ENCODE results near the gene PRR5L.
"Not testable (repeated sequence)": the region's sequence is repeated elsewhere in the genome, so short reads cannot be mapped to it uniquely, and the experiment has no call there.

PRR5L gene

DNA sequence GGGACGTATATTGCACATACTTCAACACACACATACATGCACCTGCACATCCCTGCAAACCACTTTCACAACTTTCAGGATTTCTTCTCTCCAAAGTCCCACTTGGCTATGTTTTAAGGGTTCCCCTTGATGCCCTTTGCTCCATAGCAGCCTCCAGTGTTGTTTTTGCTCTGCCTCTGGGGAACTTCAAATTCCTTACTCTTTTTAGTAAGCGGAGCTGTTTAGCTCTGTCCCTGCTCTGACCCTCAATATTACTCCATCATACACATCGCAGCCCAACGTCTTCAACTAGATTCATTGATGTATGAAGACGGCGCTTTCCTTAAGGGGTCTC, 18.3 kb downstream of the PRR5L start:
- Histone ChIP-seq H3K9ac (ENCODE audit: low read length) (no peak overlapping the region), H3K4me1 (ENCODE audit: low read length) (peaks cover 55% of the 10 kb centered on the region), H3K4me3 (ENCODE audit: low read length) (0 out of 2 replicates have a peak overlapping the region, but pooled peaks have one; percentile 23), H3K4me2 (ENCODE audit: low read length) (peak overlapping the region; percentile 51), H4K20me1 (ENCODE audit: insufficient read depth, low read length) (no peaks in the 10 kb centered on the region), H3K79me2 (ENCODE audit: low read length) (no peaks in the 10 kb centered on the region), H3K36me3 (replicated peaks; ENCODE audit: low read depth, low read length) (no peaks in the 10 kb centered on the region), H3K9me3 (ENCODE audit: insufficient read depth, low read length) (no peaks in the 10 kb centered on the region), H3K27ac (ENCODE audit: low read length) (no peak overlapping the region), H2AFZ (ENCODE audit: low read depth, low read length) (no peak overlapping the region), H3K27me3 (ENCODE audit: low read depth, low read length) (no peaks in the 10 kb centered on the region)
- TF ChIP-seq EZH2phosphoT487 (IDR thresholded peaks at IDR 0.05; ENCODE audit: low read depth): no peak
- TF ChIP-seq, protein P1, sequence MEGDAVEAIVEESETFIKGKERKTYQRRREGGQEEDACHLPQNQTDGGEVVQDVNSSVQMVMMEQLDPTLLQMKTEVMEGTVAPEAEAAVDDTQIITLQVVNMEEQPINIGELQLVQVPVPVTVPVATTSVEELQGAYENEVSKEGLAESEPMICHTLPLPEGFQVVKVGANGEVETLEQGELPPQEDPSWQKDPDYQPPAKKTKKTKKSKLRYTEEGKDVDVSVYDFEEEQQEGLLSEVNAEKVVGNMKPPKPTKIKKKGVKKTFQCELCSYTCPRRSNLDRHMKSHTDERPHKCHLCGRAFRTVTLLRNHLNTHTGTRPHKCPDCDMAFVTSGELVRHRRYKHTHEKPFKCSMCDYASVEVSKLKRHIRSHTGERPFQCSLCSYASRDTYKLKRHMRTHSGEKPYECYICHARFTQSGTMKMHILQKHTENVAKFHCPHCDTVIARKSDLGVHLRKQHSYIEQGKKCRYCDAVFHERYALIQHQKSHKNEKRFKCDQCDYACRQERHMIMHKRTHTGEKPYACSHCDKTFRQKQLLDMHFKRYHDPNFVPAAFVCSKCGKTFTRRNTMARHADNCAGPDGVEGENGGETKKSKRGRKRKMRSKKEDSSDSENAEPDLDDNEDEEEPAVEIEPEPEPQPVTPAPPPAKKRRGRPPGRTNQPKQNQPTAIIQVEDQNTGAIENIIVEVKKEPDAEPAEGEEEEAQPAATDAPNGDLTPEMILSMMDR (IDR thresholded peaks at IDR 0.05; ENCODE audit: low read depth, low read length): no peak

DNA sequence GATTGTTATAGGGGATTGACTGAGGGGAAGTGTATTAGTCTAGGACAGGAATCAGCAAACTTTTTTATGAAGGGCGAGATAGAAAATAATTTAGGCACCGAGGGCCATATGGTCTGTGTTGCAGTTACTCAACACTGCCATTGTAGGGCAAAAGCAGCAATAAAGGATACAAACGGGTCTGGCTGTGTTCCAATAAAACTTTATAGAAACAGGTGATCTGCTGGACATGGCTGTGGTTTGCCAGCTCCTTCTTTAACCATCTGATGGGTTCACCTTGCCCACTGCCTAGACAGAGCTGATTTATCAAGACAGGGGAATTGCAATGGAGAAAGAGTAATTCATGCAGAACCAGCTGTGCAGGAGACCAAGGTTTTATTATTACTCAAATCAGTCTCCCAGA, 20.0 kb downstream of the PRR5L start:
- Histone ChIP-seq H3K9me3 (ENCODE audit: insufficient read depth, low read length) (no peaks in the 10 kb centered on the region), H3K79me2 (ENCODE audit: low read length) (no peaks in the 10 kb centered on the region), H3K4me3 (ENCODE audit: low read length) (no peak overlapping the region), H3K27me3 (ENCODE audit: low read depth, low read length) (no peaks in the 10 kb centered on the region), H4K20me1 (ENCODE audit: insufficient read depth, low read length) (no peaks in the 10 kb centered on the region), H3K4me2 (ENCODE audit: low read length) (no peak overlapping the region), H3K27ac (ENCODE audit: low read length) (no peak overlapping the region), H3K36me3 (replicated peaks; ENCODE audit: low read depth, low read length) (no peaks in the 10 kb centered on the region), H2AFZ (ENCODE audit: low read depth, low read length) (no peak overlapping the region), H3K4me1 (ENCODE audit: low read length) (peaks cover 55% of the 10 kb centered on the region), H3K9ac (ENCODE audit: low read length) (no peak overlapping the region)
- TF ChIP-seq, protein P1 (IDR thresholded peaks at IDR 0.05; ENCODE audit: low read depth, low read length): no peak
- TF ChIP-seq EZH2phosphoT487 (IDR thresholded peaks at IDR 0.05; ENCODE audit: low read depth): no peak

DNA sequence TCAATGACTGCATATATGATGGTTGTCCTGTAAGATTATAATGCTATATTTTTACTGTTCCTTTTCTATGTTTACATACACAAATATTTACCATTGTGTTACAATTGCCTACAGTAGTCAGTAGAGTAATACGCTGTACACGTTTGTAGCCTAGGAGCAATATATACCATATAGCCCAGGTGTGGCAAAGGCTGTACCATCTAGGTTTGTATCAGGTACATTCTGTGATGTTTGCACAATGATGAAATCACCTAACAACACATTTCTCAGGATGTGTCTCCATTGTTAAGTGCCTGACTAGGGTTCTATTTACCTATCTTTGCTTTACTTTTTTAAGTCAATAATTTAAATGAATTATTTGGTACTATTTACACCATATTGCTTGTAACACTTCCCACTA, 21.9 kb downstream of the PRR5L start:
- no peaks in the 10 kb centered on the region for H3K27me3 ChIP-seq (ENCODE audit: low read depth, low read length)
- no peaks in the 10 kb centered on the region for H3K79me2 ChIP-seq (ENCODE audit: low read length)
- TF ChIP-seq, protein P1 (IDR thresholded peaks at IDR 0.05; ENCODE audit: low read depth, low read length): no peak
- TF ChIP-seq EZH2phosphoT487 (IDR thresholded peaks at IDR 0.05; ENCODE audit: low read depth): no peak
- peaks cover 38% of the 10 kb centered on the region for H3K4me1 ChIP-seq (ENCODE audit: low read length)
- no peak overlapping the region for H2AFZ ChIP-seq (ENCODE audit: low read depth, low read length)
- H3K36me3 ChIP-seq (replicated peaks; ENCODE audit: low read depth, low read length): no peaks in the 10 kb centered on the region
- H3K4me3 ChIP-seq (ENCODE audit: low read length): no peak overlapping the region
- no peak overlapping the region for H3K4me2 ChIP-seq (ENCODE audit: low read length)
- no peak overlapping the region for H3K9ac ChIP-seq (ENCODE audit: low read length)
- H3K9me3 ChIP-seq (ENCODE audit: insufficient read depth, low read length): no peaks in the 10 kb centered on the region
- no peaks in the 10 kb centered on the region for H4K20me1 ChIP-seq (ENCODE audit: insufficient read depth, low read length)
- H3K27ac ChIP-seq (ENCODE audit: low read length): no peak overlapping the region

DNA sequence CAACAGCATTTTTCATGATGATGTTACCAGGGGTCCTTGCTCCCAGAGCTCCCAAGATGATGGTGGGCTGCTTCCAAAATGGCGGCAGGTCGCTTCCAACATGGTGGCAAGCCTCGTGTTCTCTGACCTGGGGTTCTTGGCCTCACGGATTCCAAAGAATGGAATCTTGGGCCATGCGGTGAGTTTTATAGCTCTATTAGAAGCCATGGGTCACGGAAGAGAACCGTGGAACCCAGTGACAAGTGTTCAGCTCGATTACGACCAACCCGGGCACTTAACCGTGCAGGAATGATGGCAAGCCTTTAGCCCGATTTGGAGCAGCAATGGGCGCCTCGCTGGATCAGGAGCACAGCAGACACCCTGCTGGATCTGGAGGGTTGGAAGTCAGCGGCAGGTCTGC, 28.9 kb downstream of the PRR5L start:
- H3K9me3 ChIP-seq (ENCODE audit: insufficient read depth, low read length); H3K4me2 ChIP-seq (ENCODE audit: low read length); H3K27me3 ChIP-seq (ENCODE audit: low read depth, low read length); H3K4me3 ChIP-seq (ENCODE audit: low read length); H4K20me1 ChIP-seq (ENCODE audit: insufficient read depth, low read length); H3K36me3 ChIP-seq (replicated peaks; ENCODE audit: low read depth, low read length); H3K9ac ChIP-seq (ENCODE audit: low read length); H2AFZ ChIP-seq (ENCODE audit: low read depth, low read length); H3K79me2 ChIP-seq (ENCODE audit: low read length); H3K27ac ChIP-seq (ENCODE audit: low read length): not testable (repeated sequence)
- peaks cover 20% of the 10 kb centered on the region for H3K4me1 ChIP-seq (ENCODE audit: low read length)

DNA sequence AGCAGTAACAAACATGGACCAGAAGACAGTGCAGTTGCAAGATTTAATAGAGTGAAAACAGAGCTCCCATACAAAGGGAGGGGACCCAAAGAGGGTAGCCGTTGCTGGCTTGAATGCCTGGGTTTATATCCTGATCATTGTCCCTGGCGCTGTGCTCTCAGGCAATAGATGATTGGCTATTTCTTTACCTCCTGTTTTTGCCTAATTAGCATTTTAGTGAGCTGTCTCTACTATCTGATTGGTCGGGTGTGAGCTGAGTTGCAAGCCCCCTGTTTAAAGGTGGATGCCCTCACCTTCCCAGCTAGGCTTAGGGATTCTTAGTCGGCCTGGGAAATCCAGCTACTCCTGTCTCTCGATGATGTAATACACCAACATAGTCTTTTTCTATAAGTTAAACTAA, 29.3 kb downstream of the PRR5L start:
- not testable (repeated sequence) for H3K4me2 ChIP-seq (ENCODE audit: low read length); H3K9ac ChIP-seq (ENCODE audit: low read length); H3K4me3 ChIP-seq (ENCODE audit: low read length); H3K9me3 ChIP-seq (ENCODE audit: insufficient read depth, low read length); H4K20me1 ChIP-seq (ENCODE audit: insufficient read depth, low read length); H2AFZ ChIP-seq (ENCODE audit: low read depth, low read length); H3K36me3 ChIP-seq (replicated peaks; ENCODE audit: low read depth, low read length); H3K27me3 ChIP-seq (ENCODE audit: low read depth, low read length); H3K79me2 ChIP-seq (ENCODE audit: low read length); H3K27ac ChIP-seq (ENCODE audit: low read length)
- H3K4me1 ChIP-seq (ENCODE audit: low read length): peaks cover 20% of the 10 kb centered on the region
